HepG2 (cell line): Measurements from ENCODE around the gene TF. TPM values are rescaled to one million over a fixed set of nuclear protein-coding genes. Genes with fewer than 3 reads are reported as not detected.

Experiments
- ATF3 ChIP-seq: sonication (generic); formaldehyde crosslinking; IDR thresholded peaks from 2 replicates; pipeline ENCODE4 v1.4.0; 2020; ENCODE audit warnings: missing genetic modification reagents
- ATF4 ChIP-seq, 2 experiments: fragments of 450-650 bp in 1 of 2; sonication (generic) in 1 of 2; formaldehyde crosslinking; IDR thresholded peaks; 2 replicates each; pipeline versions ENCODE4 v1.5.0 to v1.8.0; 2020 to 2022; ENCODE audit warnings: mild to moderate bottlenecking in 1 of 2, missing genetic modification reagents in 1 of 2
- CERS6 ChIP-seq: sonication (generic); formaldehyde crosslinking; IDR thresholded peaks from 2 replicates; pipeline ENCODE4 v1.5.0; 2020; ENCODE audit warnings: missing genetic modification reagents
- HINFP ChIP-seq: sonication (generic); formaldehyde crosslinking; IDR thresholded peaks from 2 replicates; pipeline ENCODE4 v1.4.0; 2020; ENCODE audit warnings: low read depth, mild to moderate bottlenecking, missing genetic modification reagents
- JUNB ChIP-seq: sonication (generic); formaldehyde crosslinking; IDR thresholded peaks from 2 replicates; pipeline ENCODE4 v1.8.0; 2022; ENCODE audit warnings: missing genetic modification reagents, mild to moderate bottlenecking, borderline replicate concordance
- KAT7 ChIP-seq: IDR thresholded peaks from 2 replicates; pipeline ENCODE4 v1.6.1; 2018; ENCODE audit warnings: borderline replicate concordance, missing compliant biosample characterization
- KDM5A ChIP-seq: fragments of 200-600 bp; sonication (generic); IDR thresholded peaks from 2 replicates; pipeline ENCODE4 v1.7.0; 2018; ENCODE audit warnings: antibody characterized with exemption, mild to moderate bottlenecking, low read length, borderline replicate concordance
- MIER2 ChIP-seq: IDR thresholded peaks from 2 replicates; pipeline ENCODE4 v1.6.1; 2016; ENCODE audit warnings: missing biosample characterization, missing genetic modification reagents
- NFYC ChIP-seq: IDR thresholded peaks from 2 replicates; pipeline ENCODE4 v1.6.1; 2016; ENCODE audit warnings: missing genetic modification reagents, missing compliant biosample characterization
- NR2F1 ChIP-seq, 2 experiments: fragments of 450-650 bp in 1 of 2; formaldehyde crosslinking in 1 of 2; IDR thresholded peaks; 2 replicates each; pipeline versions ENCODE4 v1.5.0 to v1.6.1; 2016 to 2020; ENCODE audit warnings: mild to moderate bottlenecking in 1 of 2, missing compliant biosample characterization in 1 of 2, missing genetic modification reagents in 1 of 2, moderate library complexity in 1 of 2
- NR2F6 ChIP-seq, 2 experiments: IDR thresholded peaks; 2 replicates each; pipeline ENCODE4 v1.6.1; 2016; ENCODE audit warnings: antibody characterized with exemption in 1 of 2, mild to moderate bottlenecking in 1 of 2
- PCBP1 ChIP-seq: fragments of 200-400 bp; formaldehyde crosslinking; IDR thresholded peaks from 2 replicates; pipeline ENCODE4 v1.6.1; 2017; ENCODE audit warnings: mild to moderate bottlenecking, low read depth, low read length, borderline replicate concordance
- RFX3 ChIP-seq: IDR thresholded peaks from 2 replicates; pipeline ENCODE4 v1.6.1; 2016; ENCODE audit warnings: missing biosample characterization, missing genetic modification reagents
- RFXAP ChIP-seq: sonication (generic); formaldehyde crosslinking; IDR thresholded peaks from 2 replicates; pipeline ENCODE4 v1.4.0; 2020; ENCODE audit warnings: missing genetic modification reagents, borderline replicate concordance
- SETDB1 ChIP-seq: sonication (generic); formaldehyde crosslinking; IDR thresholded peaks from 2 replicates; pipeline ENCODE4 v1.5.1; 2020; ENCODE audit warnings: missing genetic modification reagents, mild to moderate bottlenecking, borderline replicate concordance
- SOX5 ChIP-seq: IDR thresholded peaks from 2 replicates; pipeline ENCODE4 v1.6.1; 2016; ENCODE audit warnings: borderline replicate concordance
- U2AF2 ChIP-seq: fragments of 200-400 bp; formaldehyde crosslinking; IDR thresholded peaks from 2 replicates; pipeline ENCODE4 v1.6.1; 2017; ENCODE audit warnings: low read depth, mild to moderate bottlenecking, low read length
- ZNF512 ChIP-seq: sonication (generic); formaldehyde crosslinking; IDR thresholded peaks from 2 replicates; pipeline ENCODE4 v1.4.0; 2020; ENCODE audit warnings: mild to moderate bottlenecking, missing genetic modification reagents
- ZNF784 ChIP-seq: sonication (generic); formaldehyde crosslinking; IDR thresholded peaks from 2 replicates; pipeline ENCODE4 v1.5.1; 2020; ENCODE audit warnings: missing genetic modification reagents, mild to moderate bottlenecking, borderline replicate concordance
- ZNF878 ChIP-seq: sonication (generic); formaldehyde crosslinking; IDR thresholded peaks from 2 replicates; pipeline ENCODE4 v1.8.1; 2023; ENCODE audit warnings: mild to moderate bottlenecking, missing genetic modification reagents, moderate library complexity
- ZNF879 ChIP-seq: sonication (generic); formaldehyde crosslinking; IDR thresholded peaks from 2 replicates; pipeline ENCODE4 v1.8.1; 2023; ENCODE audit warnings: missing genetic modification reagents
- ZNF891 ChIP-seq: sonication (generic); formaldehyde crosslinking; IDR thresholded peaks from 2 replicates; pipeline ENCODE4 v1.5.0; 2020; ENCODE audit warnings: mild to moderate bottlenecking, missing genetic modification reagents
- polyA plus RNA-seq, 8 experiments: library from polyadenylated mRNA; depleted of rRNA in 3 of 8; stranded (reverse) in 7 of 8; unstranded in 1 of 8; fragments of >200 nt; fragmentation: Illumina TruSeq in 4 of 8; extraction: Trizol in 4 of 8; gene quantifications; 2 replicates each; pipeline versions ENCODE4 v1.2.1 to v1.2.3, GENCODE V29; 2011 to 2016; ENCODE audit warnings: low read depth in 4 of 8, missing spikeins in 1 of 8, mixed read lengths in 1 of 8; ENCODE audit not compliant: insufficient read depth in 1 of 8
- total RNA-seq, 5 experiments: library from RNA; depleted of rRNA; stranded (reverse); fragments of >200 nt; fragmentation: Illumina TruSeq; extraction: Trizol; gene quantifications; 2 replicates each; pipeline ENCODE4 v1.2.3, GENCODE V29; 2016; ENCODE audit warnings: low read depth in 1 of 5

Gene TF
- total and polyA plus RNA-seq, 2 of the 13 experiments (the other 11 are each of a cell fraction or from before 2014, with no cell fraction given), result 10,074 to 11,821 TPM

- TF ChIP-seq ATF3 (CRISPR knock-in tag) (peak; percentile 71), KDM5A (no peak), SOX5 (CRISPR knock-in tag) (peak; percentile 84; the same call in 1 of the 2 replicates), U2AF2 (no peak), RFX3 (CRISPR knock-in tag) (no peak; the same call in 1 of the 2 replicates), ZNF891 (peak; percentile 86), KAT7 (CRISPR knock-in tag) (peak; percentile 98), JUNB (CRISPR knock-in tag) (peak; percentile 42; the same call in 1 of the 2 replicates), NR2F1 (CRISPR knock-in tag; IDR thresholded peaks at IDR 0.05) (peak; percentile 95 to 98), MIER2 (CRISPR knock-in tag) (peak; percentile 58), ZNF784 (peak; percentile 90), ATF4 (CRISPR knock-in tag; IDR thresholded peaks at IDR 0.05) (peak in 1 of 2 experiments; percentile 83; a peak in 2 of 4 replicates), PCBP1 (peak; percentile 96), ZNF878 (CRISPR knock-in tag) (peak; percentile 96; the same call in 1 of the 2 replicates), CERS6 (CRISPR knock-in tag) (no peak), RFXAP (CRISPR knock-in tag) (peak; percentile 86; the same call in 1 of the 2 replicates), NR2F6 (IDR thresholded peaks at IDR 0.05) (peak; percentile 96), NR2F6 (CRISPR knock-in tag; IDR thresholded peaks at IDR 0.05) (peak; percentile 97), HINFP (CRISPR knock-in tag) (peak; percentile 83), ZNF879 (no peak; the same call in 1 of the 2 replicates), ZNF512 (no peak; the same call in 1 of the 2 replicates), NFYC (CRISPR knock-in tag) (no peak; the same call in 1 of the 2 replicates), SETDB1 (CRISPR knock-in tag) (no peak)
Measured at GRCh38 chr3:133745981-133746711, at the start of gene TF (continued).
